Heart left ventricle (tissue), 16 donors: ENCODE data around the gene TRIM24. TPM values are rescaled to one million over a fixed set of nuclear protein-coding genes. Genes with fewer than 3 reads are reported as not detected.
"Not testable (repeated sequence)": the region's sequence is repeated elsewhere in the genome, so short reads cannot be mapped to it uniquely, and the experiment has no call there.

ENCODE experiments used
- ATAC-seq, 4 donors: fragments of 200-7000 bp; cut with Tn5 transposase; one replicate each; pipeline ENCODE4 v1.9.1; 2020 to 2022; ENCODE audit warnings: moderate library complexity in 4 of 4, mild to moderate bottlenecking in 3 of 4, moderate number of reproducible peaks in 1 of 4
- DNase-seq, 5 donors: peaks; one replicate each; pipeline ENCODE4 v3.0.0-alpha.2; 2020
- H3K27ac ChIP-seq, 12 donors: fragments of 200-600 bp; sonication (generic) in 4 of 12; one replicate each; pipeline versions ENCODE4 v1.5.0 to v1.8.0; 2016 to 2022; ENCODE audit warnings: mild to moderate bottlenecking in 2 of 12
- H3K27me3 ChIP-seq, 9 donors: fragments of 200-600 bp; sonication (generic) in 2 of 9; one replicate each; pipeline versions ENCODE4 v1.5.1 to v1.8.0; 2016 to 2022; ENCODE audit warnings: mild to moderate bottlenecking in 3 of 9
- H3K36me3 ChIP-seq, 9 donors: fragments of 200-600 bp; sonication (generic) in 2 of 9; one replicate each; pipeline versions ENCODE4 v1.5.0 to v1.8.0; 2018 to 2022; ENCODE audit warnings: mild to moderate bottlenecking in 2 of 9
- H3K4me1 ChIP-seq, 12 donors: fragments of 200-600 bp; sonication (generic) in 4 of 12; one replicate each; pipeline versions ENCODE4 v1.5.0 to v1.8.0; 2016 to 2022; ENCODE audit warnings: mild to moderate bottlenecking in 3 of 12
- H3K4me3 ChIP-seq, 12 donors: fragments of 200-600 bp; sonication (generic) in 4 of 12; one replicate each; pipeline versions ENCODE4 v1.5.0 to v1.8.0; 2017 to 2022; ENCODE audit warnings: mild to moderate bottlenecking in 9 of 12, moderate library complexity in 4 of 12
- H3K9me3 ChIP-seq, 12 donors: fragments of 200-600 bp; sonication (generic) in 4 of 12; one replicate each; pipeline versions ENCODE4 v1.5.0 to v1.8.0; 2016 to 2022; ENCODE audit warnings: mild to moderate bottlenecking in 1 of 12
- CTCF ChIP-seq, 12 donors: fragments of 200-600 bp; sonication (generic) in 4 of 12; IDR thresholded peaks; one replicate each; pipeline versions ENCODE4 v1.5.0 to v1.8.0; 2018 to 2022; ENCODE audit warnings: antibody characterized with exemption in 12 of 12, mild to moderate bottlenecking in 5 of 12
- POLR2A ChIP-seq, 2 donors: fragments of 450-650 bp; IDR thresholded peaks; one replicate each; pipeline ENCODE4 v1.6.1; 2017; ENCODE audit warnings: antibody characterized with exemption in 2 of 2, mild to moderate bottlenecking in 2 of 2, moderate library complexity in 2 of 2
- WGBS, 4 donors: extraction: QIAGEN DNeasy Blood & Tissue Kit in 2 of 4; methylation state at CpG; one replicate each; pipeline versions ENCODE4 v1.1.5 to v1.1.7; 2013 to 2018; 5-methylcytosine and 5-hydroxymethylcytosine counted together
- intact Hi-C, 10 donors: fragments of 100-400 bp; cut with DNase I; formaldehyde crosslinking; loops; one replicate each; pipeline versions ENCODE4 v1.11.1 to v1.14.2; 2022
- polyA plus RNA-seq, 2 donors: library from polyadenylated mRNA; stranded (reverse); fragments of 200-250 nt; gene quantifications; one replicate each; pipeline ENCODE4 v1.2.3, GENCODE V29; 2013
- total RNA-seq, 9 donors: library from RNA; depleted of rRNA in 2 of 9; stranded (reverse); fragments of >200 nt in 2 of 9; fragmentation: NEBNext Ultra II Directional in 3 of 9; extraction: Animal tissue kit (Norgen Biotek cat#: 25700) in 3 of 9; gene quantifications; one replicate each; pipeline versions ENCODE4 v1.1.0 to v1.2.4, GENCODE V29; 2016 to 2023
- donor health status: ischemic (EF 13 %, LVEDD 7.1; RV severe dilation, severe dysfunction).
- donor health status: healthy with polysubstance abuse.
- donor health status: DM: no; HTN: yes; CAD: no.
- donor health status: DM: no; HTN: no; CAD: no.
- donor health status: ischemic (EF 25% LVEDD 6.9; RV normal size, moderate dysfunction).
- donor health status: ischemic (EF 25% LVEDD 5.7; RV mildly dilated, moderate dysfunction).
- donor health status: healthy.
- donor health status: DM: yes; HTN: yes; CAD: no.
- donor health status: ischemic (EF 35%, LVEDD 5.7; RV mildly dilated, moderate dysfunction).
- donor health status: nonischemic (EF 11% LVEDD 7.7; RV severe dilation, severe dysfunction).
- donor health status: DM: yes; HTN: yes; CAD: no.
- donor health status: PGD.
- donor health status: ischemic (EF 29% LVEDD 5.4; RV normal size, mild dysfunction).
- donor health status: nonischemic (EF 23%, LVEDD 6.1; RV moderate dilation, normal function).

The TRIM24 gene
- total and polyA plus RNA-seq, 11 donors: 9.0 to 27.2 (median 16.8) TPM

DNA sequence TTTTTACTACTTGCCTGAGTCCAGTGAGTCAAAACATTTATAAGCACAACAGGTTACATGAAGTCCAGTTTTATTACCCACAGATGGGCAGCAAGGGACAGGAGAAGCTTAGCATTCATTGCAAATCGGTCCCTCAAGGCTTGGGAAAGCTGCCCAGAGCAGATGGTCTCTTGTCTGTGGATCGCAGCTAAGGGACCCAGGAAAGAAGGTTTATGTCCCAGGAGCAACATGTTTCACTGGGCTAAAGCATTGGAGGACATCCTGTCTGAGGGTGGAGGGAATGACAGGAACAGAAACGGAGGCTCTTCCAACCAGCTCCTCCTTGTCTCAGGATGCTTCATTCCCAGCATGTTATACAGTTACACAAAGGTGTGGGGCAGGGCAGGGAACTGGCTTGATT lies 39.3 kb downstream of the TRIM24 start:
- H3K27ac ChIP-seq: no peak overlapping the region
- ATAC-seq (no peak), DNase-seq (no peak)
- H3K36me3 ChIP-seq: peaks cover 0 to 3% (median 0%) of the 10 kb centered on the region in 9 donors
- intact Hi-C loops: no loop called here
- no peaks in the 10 kb centered on the region for H3K27me3 ChIP-seq
- peaks cover 0 to 9% (median 0%) of the 10 kb centered on the region in 12 donors for H3K9me3 ChIP-seq
- TF ChIP-seq CTCF (IDR thresholded peaks at IDR 0.05) (no peak), POLR2A (IDR thresholded peaks at IDR 0.05) (no peak)
- H3K4me1 ChIP-seq: peaks cover 0 to 20% (median 0%) of the 10 kb centered on the region in 12 donors
- H3K4me3 ChIP-seq: no peak overlapping the region
- WGBS, 4 donors: 68 to 90% (median 86%) methylated on average over 3 of the region's 3 CpGs

DNA sequence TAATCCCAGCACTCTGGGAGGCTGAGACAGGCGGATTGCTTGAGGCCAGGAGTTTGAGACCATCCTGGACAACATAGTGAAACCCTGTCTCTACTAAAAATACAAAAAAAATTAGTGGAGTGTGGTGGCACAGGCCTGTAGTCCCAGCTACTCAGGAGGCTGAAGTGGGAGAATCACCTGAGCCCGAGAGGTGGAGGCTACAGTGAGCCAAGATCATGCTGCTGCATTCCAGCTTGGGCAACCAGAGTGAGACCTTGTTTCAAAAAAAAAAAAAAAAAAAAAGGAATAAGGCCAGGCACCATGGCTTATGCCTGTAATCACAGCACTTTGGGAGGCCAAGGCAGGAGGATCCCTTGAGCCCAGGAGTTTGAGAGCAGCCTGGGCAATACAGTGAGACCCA lies 40.2 kb downstream of the TRIM24 start:
- DNase-seq, H3K27ac ChIP-seq, ATAC-seq, H3K27me3 ChIP-seq, H3K4me3 ChIP-seq, H3K9me3 ChIP-seq, intact Hi-C loops: not testable (repeated sequence)
- WGBS, 4 donors: 92 to 100% (median 96%) methylated on average over 2 of the region's 2 CpGs
- peaks cover 0 to 20% (median 0%) of the 10 kb centered on the region in 12 donors for H3K4me1 ChIP-seq
- H3K36me3 ChIP-seq: peaks cover 0 to 13% (median 0%) of the 10 kb centered on the region in 9 donors

DNA sequence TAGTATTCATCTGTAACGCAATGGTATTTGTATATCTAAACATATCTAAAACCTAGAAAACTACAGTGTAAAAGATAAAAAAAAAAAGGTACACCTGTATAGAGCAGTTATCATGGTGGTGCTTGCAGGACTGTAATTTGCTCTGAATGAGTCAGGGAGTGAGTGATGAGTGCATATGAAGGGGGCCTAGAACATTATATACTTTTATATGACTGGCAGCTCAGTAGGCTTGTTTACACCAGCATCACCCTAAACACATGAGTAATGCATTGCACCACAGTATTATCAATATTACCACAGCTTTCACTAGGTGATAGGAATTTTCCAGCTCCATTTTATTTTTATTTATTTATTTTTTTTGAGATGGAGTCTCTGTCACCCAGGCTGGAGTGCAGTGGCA lies 40.8 kb downstream of the TRIM24 start:
- DNase-seq (no peak), ATAC-seq (no peak)
- TF ChIP-seq POLR2A (IDR thresholded peaks at IDR 0.05) (no peak), CTCF (IDR thresholded peaks at IDR 0.05) (no peak)
- Histone ChIP-seq H3K27me3 (no peaks in the 10 kb centered on the region), H3K36me3 (peaks cover 0 to 15% (median 3%) of the 10 kb centered on the region in 9 donors), H3K27ac (no peak overlapping the region), H3K4me1 (peaks cover 0 to 24% (median 0%) of the 10 kb centered on the region in 12 donors), H3K4me3 (no peak overlapping the region), H3K9me3 (peaks cover 0 to 9% (median 0%) of the 10 kb centered on the region in 12 donors)
- intact Hi-C loops: no loop called here
- WGBS, 4 donors: 88 to 100% (median 95%) methylated on average over 1 of the region's 1 CpG

DNA sequence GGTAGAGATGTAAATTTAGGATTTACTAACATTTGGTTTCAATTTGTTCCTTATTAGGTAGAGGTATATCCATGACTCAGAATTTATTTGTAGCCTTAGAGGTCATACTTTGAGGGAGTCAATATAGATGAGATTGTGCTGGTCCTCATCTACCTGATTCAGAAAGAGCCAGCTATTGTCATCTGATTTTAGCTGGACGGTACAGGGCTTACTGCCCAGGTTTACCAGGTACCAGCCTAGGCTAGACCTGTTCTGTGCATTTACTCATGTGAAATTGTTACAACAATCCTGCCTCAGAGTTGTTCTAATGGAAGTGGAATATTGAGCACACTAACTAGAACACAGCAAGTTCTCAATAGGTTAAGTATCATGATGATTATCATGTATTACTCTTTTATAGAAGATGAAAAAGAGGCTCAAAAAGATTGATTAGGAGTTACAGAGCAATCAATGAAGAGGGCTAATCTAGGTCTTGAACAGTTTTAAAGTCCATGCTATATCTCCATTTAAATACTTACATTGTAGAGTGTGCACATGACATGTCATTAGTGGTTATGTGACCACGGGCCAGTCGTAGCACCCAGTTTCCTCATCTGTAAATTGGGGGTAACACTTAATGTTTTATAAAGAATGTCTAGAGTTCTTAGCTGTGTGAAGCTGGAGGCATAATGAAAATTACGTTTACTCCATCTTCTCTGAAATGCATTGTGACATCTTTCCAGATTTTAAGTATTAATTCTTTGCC lies 42.1 kb downstream of the TRIM24 start:
- no peaks in the 10 kb centered on the region for H3K27me3 ChIP-seq
- H3K4me3 ChIP-seq: no peak overlapping the region
- WGBS, 4 donors: 77 to 87% (median 85%) methylated on average over 4 of the region's 4 CpGs
- H3K4me1 ChIP-seq: peaks cover 0 to 27% (median 0%) of the 10 kb centered on the region in 12 donors
- H3K9me3 ChIP-seq: peaks cover 0 to 9% (median 0%) of the 10 kb centered on the region in 12 donors
- ATAC-seq (no peak), DNase-seq (no peak)
- H3K36me3 ChIP-seq: peaks cover 0 to 15% (median 3%) of the 10 kb centered on the region in 9 donors
- intact Hi-C loops: no loop called here
- H3K27ac ChIP-seq: no peak overlapping the region
- TF ChIP-seq CTCF (IDR thresholded peaks at IDR 0.05) (no peak), POLR2A (IDR thresholded peaks at IDR 0.05) (no peak)
